Progenitor cell of endocrine pancreas (in vitro differentiated cells): ENCODE measurements around the gene PTAR1. TPM values are rescaled to one million over a fixed set of nuclear protein-coding genes. Genes with fewer than 3 reads are reported as not detected.
A peak's percentile ranks its signal among the peaks of the same experiment; 100 is the strongest.
"Not testable (repeated sequence)": the region's sequence is repeated elsewhere in the genome, so short reads cannot be mapped to it uniquely, and the experiment has no call there.

Experiments used
- DNase-seq: peaks from one replicate; pipeline ENCODE4 v3.0.0; 2021; ENCODE audit warnings: low spot score; ENCODE audit not compliant: unreplicated experiment
- H3K27ac Mint-ChIP-seq: 2 replicates; pipeline ENCODE4 v1.8.0; 2021; ENCODE audit warnings: mild to moderate bottlenecking, moderate library complexity, mixed read lengths
- H3K27me3 Mint-ChIP-seq: 2 replicates; pipeline ENCODE4 v1.8.0; 2021; ENCODE audit warnings: mixed read lengths
- H3K36me3 Mint-ChIP-seq: 2 replicates; pipeline ENCODE4 v1.8.0; 2022; ENCODE audit warnings: mixed read lengths; ENCODE audit not compliant: insufficient read depth
- H3K4me1 Mint-ChIP-seq: 2 replicates; pipeline ENCODE4 v1.8.0; 2021; ENCODE audit warnings: low read depth, mixed read lengths
- H3K4me3 Mint-ChIP-seq: 2 replicates; pipeline ENCODE4 v1.8.0; 2021; ENCODE audit warnings: low read depth, mild to moderate bottlenecking, moderate library complexity, mixed read lengths
- H3K9me3 Mint-ChIP-seq: 2 replicates; pipeline ENCODE4 v1.8.0; 2021; ENCODE audit warnings: low read depth, mixed read lengths
- CTCF ChIP-seq: fragments of 200-600 bp; sonication (generic); IDR thresholded peaks from one replicate; pipeline ENCODE4 v1.5.0; 2021; ENCODE audit warnings: antibody characterized with exemption, mild to moderate bottlenecking; ENCODE audit not compliant: unreplicated experiment
- long read RNA-seq: library from polyadenylated mRNA; unstranded; transcript quantifications from one replicate; pipeline ENCODE4 v2.0.0, GENCODE V29; 2020
- total RNA-seq: library from RNA; stranded (reverse); gene quantifications from 2 replicates; pipeline ENCODE4 v1.2.1, GENCODE V29; 2021

The PTAR1 gene
- total RNA-seq = 59.3 and 66.0 TPM in 2 replicates
- long read RNA-seq, partial matches to known transcripts = 14 of 32 reads
- long read RNA-seq, other reads (novel, unspliced or antisense) = 11 of 32 reads

- H3K9me3 Mint-ChIP-seq = no peaks in the 10 kb centered on the region
- peak within 1 kb of the TSS; percentile 98 for H3K27ac Mint-ChIP-seq
- peak; percentile 85 for DNase-seq
- no peaks in the 10 kb centered on the region for H3K27me3 Mint-ChIP-seq
- peak within 1 kb of the TSS; percentile 89 for H3K4me3 Mint-ChIP-seq
- peaks cover 32% of the 10 kb centered on the region for H3K4me1 Mint-ChIP-seq
- H3K36me3 Mint-ChIP-seq = peaks cover 2% of the 10 kb centered on the region
- no peak for TF ChIP-seq CTCF
These were observed at the start of gene PTAR1 for GRCh38 chr9:69759421-69760277. TSS of gene PTAR1 (minus strand) at chr9:69760011. CDS start at chr9:69759938, 73 bp downstream.

- Mint-ChIP-seq H3K27me3 (no peaks in the 10 kb centered on the region), H3K9me3 (peaks cover 4% of the 10 kb centered on the region), H3K4me3 (no peak overlapping the region), H3K36me3 (no peaks in the 10 kb centered on the region), H3K27ac (no peak overlapping the region), H3K4me1 (peaks cover 6% of the 10 kb centered on the region)
- no peak for TF ChIP-seq CTCF
- no peak for DNase-seq
These were observed 49.6 kb upstream of the PTAR1 start for GRCh38 chr9:69809304-69809863.

GRCh38 chr9:69806627-69807026, 46.8 kb upstream of the PTAR1 start:
- H3K4me1 Mint-ChIP-seq = peaks cover 6% of the 10 kb centered on the region
- no peak for DNase-seq
- peak overlapping the region; percentile 49 for H3K27ac Mint-ChIP-seq
- TF ChIP-seq CTCF = no peak
- H3K4me3 Mint-ChIP-seq = no peak overlapping the region
- H3K9me3 Mint-ChIP-seq = peaks cover 4% of the 10 kb centered on the region
- H3K36me3 Mint-ChIP-seq = no peaks in the 10 kb centered on the region
- no peaks in the 10 kb centered on the region for H3K27me3 Mint-ChIP-seq

GRCh38 chr9:69805962-69806515, 46.2 kb upstream of the PTAR1 start:
- no peak overlapping the region for H3K4me3 Mint-ChIP-seq
- H3K4me1 Mint-ChIP-seq = peaks cover 6% of the 10 kb centered on the region
- DNase-seq = no peak
- H3K9me3 Mint-ChIP-seq = peaks cover 4% of the 10 kb centered on the region
- TF ChIP-seq CTCF = no peak
- no peak overlapping the region for H3K27ac Mint-ChIP-seq
- no peaks in the 10 kb centered on the region for H3K27me3 Mint-ChIP-seq
- H3K36me3 Mint-ChIP-seq = no peaks in the 10 kb centered on the region

- Mint-ChIP-seq H3K4me3 (no peak overlapping the region), H3K27me3 (no peaks in the 10 kb centered on the region), H3K4me1 (peaks cover 9% of the 10 kb centered on the region), H3K9me3 (no peaks in the 10 kb centered on the region), H3K36me3 (no peaks in the 10 kb centered on the region), H3K27ac (no peak overlapping the region)
- TF ChIP-seq CTCF = no peak
- DNase-seq = no peak
These were observed 42.2 kb upstream of the PTAR1 start for GRCh38 chr9:69801989-69802388.

- H3K4me3 Mint-ChIP-seq, H3K27me3 Mint-ChIP-seq, H3K36me3 Mint-ChIP-seq, H3K4me1 Mint-ChIP-seq, H3K27ac Mint-ChIP-seq, H3K9me3 Mint-ChIP-seq, DNase-seq: not testable (repeated sequence)
These were observed 40.2 kb upstream of the PTAR1 start for GRCh38 chr9:69800027-69800426.

GRCh38 chr9:69799521-69799920, 39.7 kb upstream of the PTAR1 start:
- H3K4me3 Mint-ChIP-seq, H3K27ac Mint-ChIP-seq, H3K36me3 Mint-ChIP-seq, H3K27me3 Mint-ChIP-seq, H3K9me3 Mint-ChIP-seq, DNase-seq, H3K4me1 Mint-ChIP-seq: not testable (repeated sequence)
